H1 (cell line): Measurements from ENCODE around the gene SLC25A42. TPM values are rescaled to one million over a fixed set of nuclear protein-coding genes. Genes with fewer than 3 reads are reported as not detected.

Experiments used
- RXRA ChIP-seq: IDR thresholded peaks from 2 replicates; pipeline ENCODE4 v1.6.1; 2011; ENCODE audit warnings: low read depth, mild to moderate bottlenecking, low read length, moderate library complexity; ENCODE audit not compliant: insufficient read depth
- SRF ChIP-seq: IDR thresholded peaks from 2 replicates; pipeline ENCODE4 v1.6.1; 2011; ENCODE audit warnings: mild to moderate bottlenecking, low read depth, low read length, moderate library complexity
- polyA plus RNA-seq, 7 experiments: library from polyadenylated mRNA; depleted of rRNA in 3 of 7; stranded (reverse) in 5 of 7; unstranded in 2 of 7; fragments of >200 nt in 5 of 7; fragments of 200-250 nt in 2 of 7; gene quantifications; 1 replicate in 5 of 7; 2 replicates in 1 of 7; 4 replicates in 1 of 7; pipeline versions ENCODE4 v1.2.1 to v1.2.3, GENCODE V29; 2011 to 2013; ENCODE audit warnings: missing spikeins in 2 of 7, mixed read lengths in 2 of 7
- total RNA-seq: library from RNA; stranded (reverse); fragmentation: NEBNext Ultra II Directional; extraction: Animal tissue kit (Norgen Biotek cat#: 25700); gene quantifications from 2 replicates; pipeline ENCODE4 v1.2.1, GENCODE V29; 2021

SLC25A42 gene
- total and polyA plus RNA-seq, 2 of the 8 experiments (the other 6 are each of a cell fraction or from before 2014, with no cell fraction given) = 5.9 to 6.2 TPM

DNA sequence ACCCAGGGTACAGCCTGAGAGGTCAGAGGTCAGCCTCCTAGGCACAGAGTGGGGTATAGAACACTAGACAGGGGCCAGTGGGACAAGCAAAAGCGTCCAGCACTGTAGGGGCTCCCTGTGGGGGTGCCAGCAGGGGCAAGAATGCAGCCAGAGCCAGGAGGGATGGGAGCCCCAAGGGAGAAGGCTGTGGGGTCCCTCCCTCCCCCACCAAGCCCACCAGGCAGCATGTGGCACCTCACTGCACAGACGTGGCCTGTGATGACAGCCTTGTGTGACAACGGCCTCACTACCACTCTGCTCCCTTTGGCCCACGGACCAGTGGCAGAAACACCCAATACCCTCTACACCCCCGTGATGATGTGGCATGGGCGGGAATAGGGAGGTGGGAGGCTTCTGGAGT lies 20.3 kb upstream of the SLC25A42 start (continued):
- TF ChIP-seq SRF (no peak), RXRA (no peak)
- TF ChIP-seq, all 59 proteins: peak for 0
